AG04449 (cell line): ENCODE measurements around the gene PPIP5K2.
"Not testable (repeated sequence)": the region's sequence is repeated elsewhere in the genome, so short reads cannot be mapped to it uniquely, and the experiment has no call there.

Experiments
- CTCF ChIA-PET: fragments of 350-600 bp; formaldehyde crosslinking; extraction: SDS; loops from one replicate; lab custom pipeline; 2021; ENCODE audit warnings: antibody characterized with exemption; lab: Yijun Ruan, JAX
- POLR2A ChIA-PET: fragments of 400-600, 350-600 bp; formaldehyde crosslinking; extraction: SDS; loops from one replicate; lab custom pipeline; 2020; ENCODE audit warnings: antibody characterized with exemption, inconsistent platforms; lab: Yijun Ruan, JAX
- DNase-seq: peaks from one replicate; pipeline ENCODE4 v3.0.0-alpha.2; 2010; ENCODE audit warnings: low read depth, low spot score
- H3K4me3 ChIP-seq: 2 replicates; pipeline ENCODE4 v1.5.1; 2011; ENCODE audit warnings: low read depth, mild to moderate bottlenecking, control low read depth, low read length
- TF ChIP-seq, protein P1 (sequence below): IDR thresholded peaks from one replicate; pipeline ENCODE4 v1.5.1; 2011; ENCODE audit warnings: mild to moderate bottlenecking, moderate library complexity, low read length, control low read depth, inconsistent platforms; ENCODE audit not compliant: insufficient read depth; ENCODE audit errors: missing control alignments

The PPIP5K2 gene

DNA sequence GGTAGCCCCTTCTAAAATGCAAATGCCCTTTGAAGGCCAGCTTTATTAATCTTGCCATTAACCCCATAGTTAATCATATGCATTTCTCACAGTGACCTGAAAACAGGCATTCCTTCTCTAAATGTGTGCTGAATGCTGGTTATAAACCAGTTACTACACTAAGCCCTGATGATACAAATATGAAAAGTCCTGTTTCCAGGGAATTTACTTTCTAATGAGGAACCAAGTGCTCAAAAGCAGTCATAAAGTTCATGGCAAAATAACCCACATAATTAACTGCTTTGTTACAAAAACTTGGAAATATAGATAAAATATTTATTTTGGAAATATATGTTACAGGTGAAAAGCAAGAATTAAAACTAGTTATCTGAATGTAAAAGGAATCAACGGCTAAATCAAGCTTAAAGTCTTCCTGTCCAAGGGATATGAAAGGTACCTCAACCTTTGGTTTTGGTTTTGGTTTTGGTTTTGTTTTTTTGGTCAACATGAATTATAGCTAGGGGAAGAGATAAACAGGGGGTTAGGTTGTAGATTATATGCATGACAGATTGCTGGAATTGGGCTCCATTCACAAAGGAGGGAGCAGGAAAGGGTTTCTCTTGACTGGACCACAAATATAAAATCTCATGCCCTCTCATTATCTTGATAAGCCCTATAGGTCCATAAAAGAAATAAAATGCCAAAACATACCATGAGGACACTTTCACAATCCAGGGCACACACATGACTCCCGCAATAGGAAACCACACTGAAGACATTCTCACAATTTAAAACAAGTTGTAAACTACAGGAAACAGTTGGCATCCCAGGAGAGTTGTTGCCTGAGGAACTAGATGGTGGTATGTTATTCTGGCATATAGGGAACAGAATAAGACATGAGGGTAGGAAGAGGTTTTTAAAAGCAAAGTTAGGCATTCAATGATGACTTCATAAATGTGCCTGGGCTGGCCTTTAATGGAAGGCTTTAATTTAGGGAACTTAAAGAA lies 91.8 kb downstream of the PPIP5K2 start:
- no peak for DNase-seq
- ChIA-PET POLR2A (interaction anchor here (0.6 kb wide), 1 partner anchor 47 kb away, joined by 3 read pairs; the partner anchor contains the start of gene MACIR), CTCF (interaction anchor here (0.6 to 1.0 kb wide), 2 partner anchors 12 to 13 kb away, joined by 3 to 6 read pairs; no protein-coding TSS in a partner anchor)
- TF ChIP-seq, protein P1, sequence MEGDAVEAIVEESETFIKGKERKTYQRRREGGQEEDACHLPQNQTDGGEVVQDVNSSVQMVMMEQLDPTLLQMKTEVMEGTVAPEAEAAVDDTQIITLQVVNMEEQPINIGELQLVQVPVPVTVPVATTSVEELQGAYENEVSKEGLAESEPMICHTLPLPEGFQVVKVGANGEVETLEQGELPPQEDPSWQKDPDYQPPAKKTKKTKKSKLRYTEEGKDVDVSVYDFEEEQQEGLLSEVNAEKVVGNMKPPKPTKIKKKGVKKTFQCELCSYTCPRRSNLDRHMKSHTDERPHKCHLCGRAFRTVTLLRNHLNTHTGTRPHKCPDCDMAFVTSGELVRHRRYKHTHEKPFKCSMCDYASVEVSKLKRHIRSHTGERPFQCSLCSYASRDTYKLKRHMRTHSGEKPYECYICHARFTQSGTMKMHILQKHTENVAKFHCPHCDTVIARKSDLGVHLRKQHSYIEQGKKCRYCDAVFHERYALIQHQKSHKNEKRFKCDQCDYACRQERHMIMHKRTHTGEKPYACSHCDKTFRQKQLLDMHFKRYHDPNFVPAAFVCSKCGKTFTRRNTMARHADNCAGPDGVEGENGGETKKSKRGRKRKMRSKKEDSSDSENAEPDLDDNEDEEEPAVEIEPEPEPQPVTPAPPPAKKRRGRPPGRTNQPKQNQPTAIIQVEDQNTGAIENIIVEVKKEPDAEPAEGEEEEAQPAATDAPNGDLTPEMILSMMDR: no peak
- no peak overlapping the region for H3K4me3 ChIP-seq

DNA sequence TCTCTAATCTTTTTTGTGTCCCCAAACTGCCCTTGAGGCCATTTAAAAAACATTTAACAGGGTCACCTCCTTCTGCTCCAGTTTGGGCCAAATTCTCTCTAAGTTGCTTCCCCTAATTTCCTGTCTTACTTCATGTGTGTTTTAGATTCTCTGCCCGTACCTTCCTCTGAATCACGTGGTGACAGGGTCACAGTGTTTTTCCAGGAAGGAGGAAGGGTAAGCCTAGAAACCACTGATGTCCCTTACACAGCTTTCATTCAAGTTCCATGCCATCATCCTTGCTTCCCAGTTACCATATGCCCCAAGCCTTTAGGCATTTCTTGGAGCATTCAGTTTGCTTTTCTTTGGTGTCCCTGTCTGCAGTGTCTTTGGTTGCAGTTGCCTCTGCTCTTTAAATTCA lies 96.0 kb downstream of the PPIP5K2 start:
- no peak for DNase-seq
- ChIA-PET CTCF (interaction anchor here (0.8 to 4.2 kb wide), 7 partner anchors 9 to 260 kb away, joined by 3 to 40 read pairs (median 4); no protein-coding TSS in a partner anchor), POLR2A (no interaction called here)
- H3K4me3 ChIP-seq: no peak overlapping the region
- TF ChIP-seq, protein P1: no peak

DNA sequence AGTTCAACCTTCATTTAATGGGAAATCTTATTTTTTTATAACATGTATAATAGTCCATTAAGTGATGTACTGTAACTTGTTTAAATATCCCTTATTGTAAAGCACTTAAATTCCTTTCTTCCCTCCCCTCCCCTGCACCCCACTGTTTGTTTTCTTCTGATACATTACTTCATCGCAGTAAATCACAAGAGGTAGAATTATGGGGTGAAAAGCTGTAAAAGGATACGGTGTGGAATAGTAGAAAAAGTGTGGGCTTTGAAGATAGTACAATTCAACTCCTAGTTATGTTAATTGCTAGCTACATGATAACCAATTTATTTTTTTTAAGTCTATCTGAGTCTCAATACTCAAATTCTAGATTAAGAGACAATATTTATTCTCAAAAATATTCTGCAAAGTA lies 96.6 kb downstream of the PPIP5K2 start:
- DNase-seq: no peak
- ChIA-PET CTCF (interaction anchor here (1.0 to 4.2 kb wide), 6 partner anchors 8 to 258 kb away, joined by 3 to 40 read pairs (median 4); no protein-coding TSS in a partner anchor), POLR2A (no interaction called here)
- H3K4me3 ChIP-seq: no peak overlapping the region
- TF ChIP-seq, protein P1: no peak

DNA sequence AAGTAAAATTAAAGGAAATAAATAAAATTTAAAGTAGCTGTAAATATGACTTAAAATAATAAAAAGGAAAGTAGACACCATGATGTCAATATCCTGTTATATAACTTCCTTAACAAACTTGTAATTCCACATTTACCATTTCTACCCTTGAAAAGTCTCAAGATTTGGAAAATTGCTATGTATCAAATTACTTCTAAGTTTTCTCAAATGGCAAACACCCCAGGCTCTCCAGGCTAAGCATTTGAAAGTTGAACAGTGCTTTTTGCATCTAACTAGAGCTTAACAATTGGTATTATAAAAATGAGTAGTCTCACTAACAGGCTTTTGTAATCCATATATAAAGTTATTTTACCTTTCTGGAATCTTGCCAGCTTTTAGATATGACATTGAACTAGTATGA lies 97.0 kb downstream of the PPIP5K2 start:
- CTCF ChIA-PET: interaction anchor here (1.0 to 4.2 kb wide), 4 partner anchors 8 to 258 kb away, joined by 3 to 40 read pairs (median 8); no protein-coding TSS in a partner anchor
- no peak overlapping the region for H3K4me3 ChIP-seq
- no peak for DNase-seq
- POLR2A ChIA-PET: no interaction called here
- TF ChIP-seq, protein P1: no peak

DNA sequence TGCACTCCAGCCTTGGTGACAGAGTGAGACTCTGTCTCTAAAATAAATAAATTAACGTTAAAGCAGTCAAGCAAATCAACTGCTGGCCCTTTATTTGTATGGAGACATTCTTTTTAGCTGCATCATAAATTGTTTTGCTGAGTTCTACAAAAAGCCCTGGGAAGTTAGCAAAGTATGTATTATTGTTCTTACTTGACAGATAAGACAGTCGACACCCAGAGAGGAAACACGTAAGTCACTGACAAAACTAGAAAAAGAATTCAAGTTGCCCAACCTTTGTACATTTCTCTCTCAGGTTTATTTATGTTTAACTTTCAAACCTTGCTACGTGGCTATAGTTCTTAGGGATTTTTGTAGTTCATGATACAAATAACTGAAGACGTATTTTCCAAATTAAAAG lies 98.1 kb downstream of the PPIP5K2 start:
- POLR2A ChIA-PET: no interaction called here

DNA sequence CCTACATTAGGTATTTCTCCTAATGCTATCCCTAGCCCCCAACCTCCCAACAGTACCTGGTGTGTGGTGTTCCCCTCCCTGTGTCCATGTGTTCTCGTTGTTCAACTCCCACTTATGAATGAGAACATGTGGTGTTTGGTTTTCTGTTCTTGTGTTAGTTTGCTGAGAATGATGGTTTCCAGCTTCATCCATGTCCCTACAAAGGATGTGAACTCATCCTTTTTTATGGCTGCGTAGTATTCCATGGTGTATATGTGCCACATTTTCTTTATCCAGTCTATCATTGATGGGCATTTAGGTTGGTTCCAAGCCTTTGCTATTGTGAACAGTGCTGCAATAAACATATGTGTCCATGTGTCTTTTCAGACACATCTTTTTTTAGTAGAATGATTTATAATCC lies 99.0 kb downstream of the PPIP5K2 start:
- POLR2A ChIA-PET, H3K4me3 ChIP-seq, DNase-seq, CTCF ChIA-PET: not testable (repeated sequence)

More for the DNA sequence above, 98.1 kb downstream of the PPIP5K2 start:
- CTCF ChIA-PET: interaction anchor here (0.6 kb wide), 1 partner anchor 257 kb away, joined by 3 read pairs; no protein-coding TSS in a partner anchor
- TF ChIP-seq, protein P1: no peak
- H3K4me3 ChIP-seq: no peak overlapping the region
- peak; percentile 69 for DNase-seq
